ENCODE measurements around the gene P3R3URF. TPM values are rescaled to one million over a fixed set of nuclear protein-coding genes. Genes with fewer than 3 reads are reported as not detected.

P3R3URF gene
- total and polyA plus RNA-seq, 9 of the 15 experiments (the other 6 are each of a cell fraction or from before 2014, with no cell fraction given): not detected

DNA sequence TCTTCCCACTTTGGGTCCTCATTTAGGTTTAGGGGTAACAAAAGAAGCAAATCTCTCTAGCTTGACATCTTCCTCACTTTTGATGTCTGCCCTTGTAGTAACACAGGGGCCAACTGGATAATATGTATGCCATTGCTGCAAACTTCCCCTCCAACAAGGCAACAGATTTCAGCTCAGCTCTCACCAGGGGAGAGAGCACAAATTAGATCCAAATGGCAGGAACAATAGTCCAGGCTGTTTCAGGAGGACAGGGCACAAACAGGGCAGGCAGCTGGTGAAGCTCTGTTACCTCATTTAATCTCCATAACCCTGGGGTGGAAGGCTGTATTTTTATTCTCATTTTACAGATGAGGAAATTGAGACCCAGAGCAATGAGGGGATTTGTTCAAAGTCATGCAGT, 39.6 kb downstream of the P3R3URF start:
- no peak for DNase-seq (ENCODE audit: extremely low read depth in 1 of 4, low spot score in 3 of 4)
- ATAC-seq: no peak
- intact Hi-C loops (cut with micrococcal nuclease) (no loop called here), in situ Hi-C loops (cut with MboI) (no loop called here)
- no peaks in the 10 kb centered on the region for H4K20me1 ChIP-seq (replicated peaks; ENCODE audit: control insufficient read depth, insufficient read depth, low read length)
- H3K79me2 ChIP-seq (ENCODE audit: control insufficient read depth, insufficient read depth, low read length): no peaks in the 10 kb centered on the region; the same call in 2 of the 3 replicates
- H3K9me3 ChIP-seq (replicated peaks; ENCODE audit: control insufficient read depth, insufficient read depth, low read depth, low read length): no peaks in the 10 kb centered on the region
- no peaks in the 10 kb centered on the region for H3K27me3 ChIP-seq (ENCODE audit: control insufficient read depth in 2 of 2, insufficient read depth in 2 of 2, low read length in 2 of 2)
- no peaks in the 10 kb centered on the region for H3K9me1 ChIP-seq (ENCODE audit: control insufficient read depth, insufficient read depth, low read length)
- no peak for TF ChIP-seq ZNF165 (CRISPR knock-in tag; IDR thresholded peaks at IDR 0.05; ENCODE audit: borderline replicate concordance)
- no peak for TF ChIP-seq BRD4 (IDR thresholded peaks at IDR 0.05)
- no peak for TF ChIP-seq MEIS2 (IDR thresholded peaks at IDR 0.05; ENCODE audit: partially characterized antibody)
- TF ChIP-seq EGR1 (conservative IDR thresholded peaks at IDR 0.05): no peak
- no peak for TF ChIP-seq ZNF511 (CRISPR knock-in tag; IDR thresholded peaks at IDR 0.05)
- TF ChIP-seq NFXL1 (CRISPR knock-in tag; IDR thresholded peaks at IDR 0.05): no peak
- no peak for TF ChIP-seq DIDO1 (tag; IDR thresholded peaks at IDR 0.05; ENCODE audit: low read depth)
- no peak for TF ChIP-seq CHD7 (IDR thresholded peaks at IDR 0.05; ENCODE audit: low read depth, low read length)
- FAIRE-seq: no peak
- BruUV-seq (replicated peaks): no TSS peak
- H2AFZ ChIP-seq (ENCODE audit: low read depth, low read length): no peak overlapping the region
- no peak overlapping the region for H3K4me2 ChIP-seq (ENCODE audit: insufficient read depth, low read length)
- no peak overlapping the region for H3K9ac ChIP-seq (ENCODE audit: insufficient read depth in 1 of 2, low read depth in 2 of 2, low read length in 2 of 2)
- no peak overlapping the region for H3K4me3 ChIP-seq
- POLR2A ChIA-PET: interaction anchor here (0.8 to 1.6 kb wide), 2 partner anchors 13 to 417 kb away, joined by 3 to 7 read pairs; no protein-coding TSS in a partner anchor
- CTCF ChIA-PET (ENCODE audit: low intra/inter-chr PET ratio): no interaction called here
- H3K4me1 ChIP-seq (replicated peaks in 1 of 2; ENCODE audit: control insufficient read depth in 2 of 2, insufficient read depth in 2 of 2, low read length in 2 of 2): peaks cover 13 to 15% of the 10 kb centered on the region in 2 experiments; a peak in 4 of 5 replicates
- H3K27ac ChIP-seq (ENCODE audit: extremely low read depth, low read depth, low read length): no peak overlapping the region
- no peaks in the 10 kb centered on the region; the same call in 2 of the 3 replicates for H3K36me3 ChIP-seq (ENCODE audit: control insufficient read depth, insufficient read depth, low read length)
